Measurements from ENCODE around the gene SPARC.

DNA sequence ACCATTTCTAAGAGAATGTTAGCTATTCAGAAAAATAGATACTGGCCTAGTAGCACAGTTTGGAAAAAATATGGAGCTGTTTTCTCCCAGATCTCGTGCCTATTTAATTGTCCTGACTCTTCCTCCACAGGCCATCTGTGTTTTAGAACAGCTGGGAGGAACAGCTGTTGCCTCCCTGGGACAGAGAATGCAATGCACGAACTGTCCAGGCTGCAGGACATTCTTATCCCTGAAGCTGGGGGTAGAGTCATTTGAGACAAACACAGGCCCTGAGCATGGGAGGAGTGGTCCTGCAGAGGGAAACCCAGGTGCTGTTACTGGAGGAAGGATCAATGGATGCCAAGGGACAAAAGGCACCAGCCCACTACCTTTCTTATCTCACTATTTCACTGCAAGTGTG, 20.9 kb upstream of the SPARC start:
- no peak for TF ChIP-seq GATA2 (IDR thresholded peaks at IDR 0.05; ENCODE audit: low read depth, low read length)
- no peak for TF ChIP-seq GATA3 (IDR thresholded peaks at IDR 0.05; ENCODE audit: low read depth, low read length)

All from SH-SY5Y (cell line).